ENCODE data around the gene COL6A2. TPM values are rescaled to one million over a fixed set of nuclear protein-coding genes. Genes with fewer than 3 reads are reported as not detected.

The COL6A2 gene
- total RNA-seq, 5 donors from 2014 or later (not counting 1 experiment from before 2014, with no cell fraction given) = 33.8 to 85.2 (median 60.7) TPM

- ATAC-seq (replicated peaks in 1 of 4) (no peak), DNase-seq (no peak)
- H3K9me3 ChIP-seq = no peaks in the 10 kb centered on the region
- no peaks in the 10 kb centered on the region for H3K27me3 Mint-ChIP-seq
- no peaks in the 10 kb centered on the region for H3K27me3 ChIP-seq (replicated peaks in 1 of 2; ENCODE audit: control insufficient read depth in 2 of 2, extremely low read depth in 1 of 2, insufficient read depth in 2 of 2, low read length in 1 of 2)
- no peak overlapping the region for H3K27ac Mint-ChIP-seq
- 79% methylated on average over 23 of the region's 23 CpGs for WGBS (ENCODE audit: insufficient coverage)
- no peak overlapping the region for H3K4me3 ChIP-seq (ENCODE audit: control insufficient read depth in 1 of 2, extremely low read depth in 1 of 2, low read length in 1 of 2)
- no peaks in the 10 kb centered on the region for H3K4me1 Mint-ChIP-seq
- H3K4me1 ChIP-seq (ENCODE audit: control insufficient read depth in 1 of 2, extremely low read depth in 1 of 2, insufficient read depth in 2 of 2, low read length in 2 of 2) = no peaks in the 10 kb centered on the region
- POLR2A ChIA-PET = no interaction called here
- CTCF ChIA-PET = no interaction called here
- no peak overlapping the region for H3K27ac ChIP-seq (ENCODE audit: low read length)
- no peaks in the 10 kb centered on the region for H3K36me3 ChIP-seq (ENCODE audit: control insufficient read depth in 2 of 2, extremely low read depth in 1 of 2, insufficient read depth in 1 of 2, low read length in 1 of 2)
- H3K4me3 Mint-ChIP-seq = no peak overlapping the region
- H3K36me3 Mint-ChIP-seq = no peaks in the 10 kb centered on the region
- no peaks in the 10 kb centered on the region for H3K9me3 Mint-ChIP-seq
These were observed 30.4 kb downstream of the COL6A2 start for GRCh38 chr21:46128106-46128932.

GRCh38 chr21:46128933-46129571 is 31.1 kb downstream of the COL6A2 start:
- Histone ChIP-seq H3K4me1 (ENCODE audit: control insufficient read depth in 1 of 2, extremely low read depth in 1 of 2, insufficient read depth in 2 of 2, low read length in 2 of 2) (no peaks in the 10 kb centered on the region), H3K27me3 (replicated peaks in 1 of 2; ENCODE audit: control insufficient read depth in 2 of 2, extremely low read depth in 1 of 2, insufficient read depth in 2 of 2, low read length in 1 of 2) (no peaks in the 10 kb centered on the region), H3K9me3 (no peaks in the 10 kb centered on the region), H3K36me3 (ENCODE audit: control insufficient read depth in 2 of 2, extremely low read depth in 1 of 2, insufficient read depth in 1 of 2, low read length in 1 of 2) (no peaks in the 10 kb centered on the region), H3K27ac (ENCODE audit: low read length) (no peak overlapping the region), H3K4me3 (ENCODE audit: control insufficient read depth in 1 of 2, extremely low read depth in 1 of 2, low read length in 1 of 2) (no peak overlapping the region)
- Mint-ChIP-seq H3K36me3 (no peaks in the 10 kb centered on the region), H3K27me3 (no peaks in the 10 kb centered on the region), H3K4me1 (no peaks in the 10 kb centered on the region), H3K4me3 (no peak overlapping the region), H3K27ac (no peak overlapping the region), H3K9me3 (no peaks in the 10 kb centered on the region)
- no peak for DNase-seq
- WGBS (ENCODE audit: insufficient coverage) = 95% methylated on average over 43 of the region's 45 CpGs
- ChIA-PET CTCF (no interaction called here), POLR2A (no interaction called here)
- ATAC-seq (replicated peaks in 1 of 4) = no peak

GRCh38 chr21:46129846-46130651 is 32.1 kb downstream of the COL6A2 start:
- Histone ChIP-seq H3K36me3 (ENCODE audit: control insufficient read depth in 2 of 2, extremely low read depth in 1 of 2, insufficient read depth in 1 of 2, low read length in 1 of 2) (no peaks in the 10 kb centered on the region), H3K4me1 (ENCODE audit: control insufficient read depth in 1 of 2, extremely low read depth in 1 of 2, insufficient read depth in 2 of 2, low read length in 2 of 2) (no peaks in the 10 kb centered on the region), H3K27me3 (replicated peaks in 1 of 2; ENCODE audit: control insufficient read depth in 2 of 2, extremely low read depth in 1 of 2, insufficient read depth in 2 of 2, low read length in 1 of 2) (no peaks in the 10 kb centered on the region), H3K27ac (ENCODE audit: low read length) (no peak overlapping the region), H3K4me3 (ENCODE audit: control insufficient read depth in 1 of 2, extremely low read depth in 1 of 2, low read length in 1 of 2) (no peak overlapping the region), H3K9me3 (no peaks in the 10 kb centered on the region)
- H3K4me3 Mint-ChIP-seq = no peak overlapping the region
- no peaks in the 10 kb centered on the region for H3K4me1 Mint-ChIP-seq
- ChIA-PET CTCF (no interaction called here), POLR2A (interaction anchor here in 1 of 2 donors (0.6 kb wide), 1 partner anchor 888 kb away, joined by 4 read pairs; no protein-coding TSS in a partner anchor)
- DNase-seq (no peak), ATAC-seq (replicated peaks in 1 of 4) (no peak)
- WGBS (ENCODE audit: insufficient coverage) = 84% methylated on average over 21 of the region's 27 CpGs
- no peaks in the 10 kb centered on the region for H3K36me3 Mint-ChIP-seq
- no peak overlapping the region for H3K27ac Mint-ChIP-seq
- H3K27me3 Mint-ChIP-seq = no peaks in the 10 kb centered on the region
- no peaks in the 10 kb centered on the region for H3K9me3 Mint-ChIP-seq

- Mint-ChIP-seq H3K4me3 (no peak overlapping the region), H3K36me3 (no peaks in the 10 kb centered on the region), H3K9me3 (no peaks in the 10 kb centered on the region), H3K4me1 (no peaks in the 10 kb centered on the region), H3K27me3 (peaks cover 0 to 1% of the 10 kb centered on the region in 2 donors), H3K27ac (no peak overlapping the region)
- H3K4me3 ChIP-seq (ENCODE audit: control insufficient read depth in 1 of 2, extremely low read depth in 1 of 2, low read length in 1 of 2) = no peak overlapping the region
- H3K27me3 ChIP-seq (replicated peaks in 1 of 2; ENCODE audit: control insufficient read depth in 2 of 2, extremely low read depth in 1 of 2, insufficient read depth in 2 of 2, low read length in 1 of 2) = peaks cover 0 to under 1% of the 10 kb centered on the region in 2 experiments
- ChIA-PET CTCF (no interaction called here), POLR2A (no interaction called here)
- H3K36me3 ChIP-seq (ENCODE audit: control insufficient read depth in 2 of 2, extremely low read depth in 1 of 2, insufficient read depth in 1 of 2, low read length in 1 of 2) = no peaks in the 10 kb centered on the region
- no peaks in the 10 kb centered on the region for H3K9me3 ChIP-seq
- no peak for DNase-seq
- H3K27ac ChIP-seq (ENCODE audit: low read length) = no peak overlapping the region
- no peaks in the 10 kb centered on the region for H3K4me1 ChIP-seq (ENCODE audit: control insufficient read depth in 1 of 2, extremely low read depth in 1 of 2, insufficient read depth in 2 of 2, low read length in 2 of 2)
- ATAC-seq (replicated peaks in 1 of 4) = no peak
- 85% methylated on average over 19 of the region's 22 CpGs for WGBS (ENCODE audit: insufficient coverage)
These were observed 33.1 kb downstream of the COL6A2 start for GRCh38 chr21:46130831-46131587.

GRCh38 chr21:46131588-46131837 is 33.6 kb downstream of the COL6A2 start:
- Mint-ChIP-seq H3K36me3 (no peaks in the 10 kb centered on the region), H3K27ac (no peak overlapping the region), H3K4me3 (no peak overlapping the region), H3K9me3 (no peaks in the 10 kb centered on the region), H3K4me1 (no peaks in the 10 kb centered on the region), H3K27me3 (peaks cover 0 to 4% of the 10 kb centered on the region in 2 donors)
- POLR2A ChIA-PET = no interaction called here
- H3K4me3 ChIP-seq (ENCODE audit: control insufficient read depth in 1 of 2, extremely low read depth in 1 of 2, low read length in 1 of 2) = no peak overlapping the region
- ATAC-seq (replicated peaks in 1 of 4) (no peak), DNase-seq (no peak)
- peaks cover 0 to 5% of the 10 kb centered on the region in 2 experiments for H3K27me3 ChIP-seq (replicated peaks in 1 of 2; ENCODE audit: control insufficient read depth in 2 of 2, extremely low read depth in 1 of 2, insufficient read depth in 2 of 2, low read length in 1 of 2)
- no peaks in the 10 kb centered on the region for H3K36me3 ChIP-seq (ENCODE audit: control insufficient read depth in 2 of 2, extremely low read depth in 1 of 2, insufficient read depth in 1 of 2, low read length in 1 of 2)
- no peaks in the 10 kb centered on the region for H3K4me1 ChIP-seq (ENCODE audit: control insufficient read depth in 1 of 2, extremely low read depth in 1 of 2, insufficient read depth in 2 of 2, low read length in 2 of 2)
- CTCF ChIA-PET = no interaction called here
- H3K27ac ChIP-seq (ENCODE audit: low read length) = no peak overlapping the region
- H3K9me3 ChIP-seq = no peaks in the 10 kb centered on the region
- WGBS (ENCODE audit: insufficient coverage) = 93% methylated on average over 4 of the region's 4 CpGs
